Mesothelial cell of epicardium (in vitro differentiated cells): ENCODE results near the gene TOPORS. TPM values are rescaled to one million over a fixed set of nuclear protein-coding genes. Genes with fewer than 3 reads are reported as not detected.

Experiments
- DNase-seq, 2 experiments: peaks; one replicate each; pipeline ENCODE4 v3.0.0; 2021; ENCODE audit warnings: low spot score in 2 of 2; ENCODE audit not compliant: unreplicated experiment in 2 of 2
- H3K27ac Mint-ChIP-seq: 2 replicates; pipeline ENCODE4 v1.8.0; 2021; ENCODE audit warnings: mixed read lengths
- H3K27me3 Mint-ChIP-seq: 2 replicates; pipeline ENCODE4 v1.8.0; 2021; ENCODE audit warnings: low read depth, mixed read lengths
- H3K36me3 Mint-ChIP-seq: 2 replicates; pipeline ENCODE4 v1.8.0; 2021; ENCODE audit warnings: mixed read lengths
- H3K4me1 Mint-ChIP-seq: 2 replicates; pipeline ENCODE4 v1.8.0; 2021; ENCODE audit warnings: mixed read lengths
- H3K4me3 Mint-ChIP-seq: 2 replicates; pipeline ENCODE4 v1.8.0; 2021; ENCODE audit warnings: mild to moderate bottlenecking, moderate library complexity, mixed read lengths
- H3K9me3 Mint-ChIP-seq: 2 replicates; pipeline ENCODE4 v1.8.0; 2021; ENCODE audit warnings: mixed read lengths
- total RNA-seq: library from RNA; stranded (reverse); gene quantifications from 3 replicates; pipeline ENCODE4 v1.2.1, GENCODE V29; 2021
- TF ChIP-seq, protein P1 (sequence below): fragments of 200-600 bp; sonication (generic); IDR thresholded peaks from one replicate; pipeline ENCODE4 v1.5.0; 2021; ENCODE audit warnings: antibody characterized with exemption; ENCODE audit not compliant: unreplicated experiment

Gene TOPORS
- total RNA-seq, 1 donor from 2014 or later = 22.8 TPM

DNA sequence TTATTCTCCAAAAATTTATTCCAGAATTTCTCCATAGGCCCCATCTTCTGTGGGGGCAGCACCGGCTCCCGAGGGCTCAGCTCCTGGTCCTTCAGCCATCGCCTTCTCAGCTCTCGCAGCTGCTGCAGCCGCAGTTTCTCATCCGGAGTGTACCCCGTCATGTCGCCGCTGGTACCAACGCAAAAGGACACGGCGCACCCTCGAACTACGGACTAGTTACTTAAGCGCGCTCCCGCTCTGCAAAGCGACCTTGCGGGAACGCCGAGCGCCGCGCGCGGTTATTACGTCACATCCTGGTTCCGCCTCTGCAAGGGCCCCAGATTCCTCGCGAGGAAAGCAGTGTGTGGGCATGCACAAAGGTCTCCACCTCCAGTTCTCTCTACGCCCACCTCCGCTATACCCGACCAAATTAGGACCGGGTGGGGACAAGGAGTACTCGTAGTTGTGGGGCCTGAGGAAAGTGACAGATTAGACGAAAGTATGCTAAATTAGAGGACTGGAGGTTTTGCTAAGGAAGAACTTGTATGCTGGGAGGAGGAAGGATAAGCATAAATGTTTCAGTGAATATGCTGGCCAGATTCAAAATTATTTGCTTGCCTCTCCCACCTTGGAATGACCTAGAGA lies 20.6 kb upstream of the TOPORS start, which contains the start of gene NDUFB6:
TSS of gene NDUFB6 (minus strand) at position 260 of the 624 bp plus-strand sequence. CDS start at position 161, 99 bp downstream.
- Mint-ChIP-seq H3K4me3 (peak within 1 kb of the TSS; percentile 99), H3K36me3 (peaks cover 12% of the 10 kb centered on the region), H3K4me1 (peaks cover 17% of the 10 kb centered on the region), H3K27ac (peak within 1 kb of the TSS; percentile 98), H3K9me3 (no peaks in the 10 kb centered on the region), H3K27me3 (peaks cover 13% of the 10 kb centered on the region)
- DNase-seq = peak; percentile 80 to 92
- TF ChIP-seq, protein P1, sequence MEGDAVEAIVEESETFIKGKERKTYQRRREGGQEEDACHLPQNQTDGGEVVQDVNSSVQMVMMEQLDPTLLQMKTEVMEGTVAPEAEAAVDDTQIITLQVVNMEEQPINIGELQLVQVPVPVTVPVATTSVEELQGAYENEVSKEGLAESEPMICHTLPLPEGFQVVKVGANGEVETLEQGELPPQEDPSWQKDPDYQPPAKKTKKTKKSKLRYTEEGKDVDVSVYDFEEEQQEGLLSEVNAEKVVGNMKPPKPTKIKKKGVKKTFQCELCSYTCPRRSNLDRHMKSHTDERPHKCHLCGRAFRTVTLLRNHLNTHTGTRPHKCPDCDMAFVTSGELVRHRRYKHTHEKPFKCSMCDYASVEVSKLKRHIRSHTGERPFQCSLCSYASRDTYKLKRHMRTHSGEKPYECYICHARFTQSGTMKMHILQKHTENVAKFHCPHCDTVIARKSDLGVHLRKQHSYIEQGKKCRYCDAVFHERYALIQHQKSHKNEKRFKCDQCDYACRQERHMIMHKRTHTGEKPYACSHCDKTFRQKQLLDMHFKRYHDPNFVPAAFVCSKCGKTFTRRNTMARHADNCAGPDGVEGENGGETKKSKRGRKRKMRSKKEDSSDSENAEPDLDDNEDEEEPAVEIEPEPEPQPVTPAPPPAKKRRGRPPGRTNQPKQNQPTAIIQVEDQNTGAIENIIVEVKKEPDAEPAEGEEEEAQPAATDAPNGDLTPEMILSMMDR = no peak

GRCh38 chr9:32571969-32572899 lies 19.8 kb upstream of the TOPORS start:
- Mint-ChIP-seq H3K36me3 (peaks cover 17% of the 10 kb centered on the region), H3K4me3 (peak overlapping the region; percentile 99), H3K27me3 (peaks cover 8% of the 10 kb centered on the region), H3K9me3 (no peaks in the 10 kb centered on the region), H3K27ac (peak overlapping the region; percentile 98), H3K4me1 (peaks cover 17% of the 10 kb centered on the region)
- TF ChIP-seq, protein P1 = peak; percentile 59
- DNase-seq = no peak

DNA sequence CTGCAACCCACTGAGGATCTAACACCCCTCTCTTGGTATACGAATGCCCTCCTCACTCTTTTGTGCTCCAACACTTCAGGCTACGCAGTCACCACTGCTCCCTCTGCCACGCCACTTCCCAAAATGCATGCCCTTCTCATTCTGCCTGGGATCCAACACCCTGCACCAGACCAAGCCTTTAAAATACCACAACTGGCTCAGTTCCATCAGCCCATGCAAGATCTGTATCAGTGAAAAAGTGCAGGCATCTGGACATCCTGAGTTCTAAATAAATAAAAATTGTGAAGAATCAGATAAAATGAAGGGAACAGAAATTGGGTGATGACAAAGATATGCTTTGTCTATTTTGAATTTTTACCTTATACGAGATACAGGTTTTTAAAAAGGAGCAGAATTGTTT lies 17.9 kb upstream of the TOPORS start:
- Mint-ChIP-seq H3K9me3 (no peaks in the 10 kb centered on the region), H3K4me3 (no peak overlapping the region), H3K36me3 (peaks cover 22% of the 10 kb centered on the region), H3K4me1 (peaks cover 17% of the 10 kb centered on the region), H3K27ac (no peak overlapping the region), H3K27me3 (no peaks in the 10 kb centered on the region)
- DNase-seq = no peak
- TF ChIP-seq, protein P1 = no peak

DNA sequence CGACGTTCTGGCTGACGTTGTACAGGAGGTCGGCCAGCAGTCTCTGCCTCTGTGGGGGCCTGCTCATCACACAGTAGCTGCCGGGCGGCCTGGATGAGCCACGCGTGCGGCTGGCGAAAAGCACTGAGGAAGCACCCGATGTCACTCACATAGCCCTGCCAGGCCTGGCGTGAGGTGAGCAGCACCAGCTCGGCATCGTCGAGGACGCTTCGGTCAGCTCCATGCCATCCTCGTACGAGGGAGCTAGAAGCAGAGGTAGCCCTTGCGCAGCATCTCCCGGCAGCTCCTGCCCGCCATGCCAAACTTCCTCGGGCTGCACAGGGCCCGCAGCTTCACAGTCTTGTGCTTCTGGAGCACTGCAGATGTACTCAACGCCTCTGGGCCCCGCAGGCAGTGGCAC lies 14.4 kb upstream of the TOPORS start:
- Mint-ChIP-seq H3K4me3 (no peak overlapping the region), H3K9me3 (no peaks in the 10 kb centered on the region), H3K27ac (no peak overlapping the region), H3K27me3 (no peaks in the 10 kb centered on the region), H3K4me1 (peaks cover 7% of the 10 kb centered on the region), H3K36me3 (peaks cover 22% of the 10 kb centered on the region)
- TF ChIP-seq, protein P1 = no peak
- no peak for DNase-seq

DNA sequence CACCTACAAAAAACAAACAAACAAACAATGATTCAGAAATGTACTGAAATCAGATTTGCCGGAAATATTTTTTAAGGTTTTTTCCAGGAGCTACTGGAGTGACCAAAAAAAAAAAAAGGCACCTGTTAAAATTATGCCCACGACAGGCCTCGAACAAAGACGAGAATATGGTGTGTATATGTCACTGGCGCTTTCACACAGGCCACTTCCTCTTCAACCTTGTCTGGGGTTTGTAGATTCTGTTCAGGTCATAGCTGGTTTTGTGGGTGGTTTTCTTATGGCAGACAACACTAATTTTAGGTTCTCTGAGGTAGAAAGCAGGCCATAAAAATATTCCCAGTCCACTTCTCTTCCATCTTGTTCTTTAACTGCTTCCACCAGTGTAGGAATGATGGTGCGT lies 13.6 kb upstream of the TOPORS start:
- DNase-seq = no peak
- Mint-ChIP-seq H3K4me1 (peaks cover 2% of the 10 kb centered on the region), H3K36me3 (peaks cover 22% of the 10 kb centered on the region), H3K9me3 (no peaks in the 10 kb centered on the region), H3K27me3 (no peaks in the 10 kb centered on the region), H3K27ac (no peak overlapping the region), H3K4me3 (no peak overlapping the region)
- TF ChIP-seq, protein P1 = no peak
